ENCODE data around the gene SAP30L. TPM values are rescaled to one million over a fixed set of nuclear protein-coding genes. Genes with fewer than 3 reads are reported as not detected.

Gene SAP30L
- polyA plus RNA-seq, 1 donor (not counting 4 experiments of a cell fraction or from before 2014, with no cell fraction given), result 42.1 TPM

GRCh38 chr5:154480847-154481246 lies 35.0 kb downstream of the SAP30L start:
- Histone ChIP-seq H4K20me1 (ENCODE audit: control insufficient read depth, extremely low read depth, insufficient read depth, low read length) (no peaks in the 10 kb centered on the region), H3K4me1 (ENCODE audit: control insufficient read depth, extremely low read depth, insufficient read depth, low read length) (peaks cover 2% of the 10 kb centered on the region), H3K36me3 (ENCODE audit: control insufficient read depth in 2 of 2, extremely low read depth in 1 of 2, insufficient read depth in 2 of 2, low read length in 2 of 2) (no peaks in the 10 kb centered on the region), H3K9me1 (ENCODE audit: control insufficient read depth, extremely low read depth, insufficient read depth, low read length) (no peaks in the 10 kb centered on the region), H3K79me2 (ENCODE audit: control insufficient read depth, insufficient read depth, low read length) (no peaks in the 10 kb centered on the region), H3K9me3 (ENCODE audit: control insufficient read depth, low read depth, low read length) (no peaks in the 10 kb centered on the region), H3K27ac (ENCODE audit: control insufficient read depth, insufficient read depth, low read length) (no peak overlapping the region), H3K4me2 (ENCODE audit: control insufficient read depth, extremely low read depth, insufficient read depth, low read depth, low read length) (no peak overlapping the region), H3K9ac (ENCODE audit: control insufficient read depth, extremely low read depth, insufficient read depth, low read length) (no peak overlapping the region), H3K27me3 (ENCODE audit: control insufficient read depth, extremely low read depth, insufficient read depth, low read length) (peaks cover 99% of the 10 kb centered on the region), H2AFZ (ENCODE audit: control insufficient read depth, low read length) (no peak overlapping the region), H3K4me3 (ENCODE audit: control insufficient read depth in 2 of 3, extremely low read depth in 1 of 3, insufficient read depth in 2 of 3, low read depth in 1 of 3, low read length in 3 of 3) (no peak overlapping the region)
- no peak for FAIRE-seq
- TF ChIP-seq EZH2 (IDR thresholded peaks at IDR 0.05; ENCODE audit: low read length) (no peak), CTCF (optimal IDR thresholded peaks at IDR 0.05 in 1 of 3, IDR thresholded peaks at IDR 0.05 in 1 of 3, conservative IDR thresholded peaks at IDR 0.05 in 1 of 3; ENCODE audit: extremely low read depth in 1 of 3, insufficient read depth in 2 of 3, low read length in 3 of 3) (no peak)
- no peak for DNase-seq (ENCODE audit: low read depth, low spot score)
- dilution Hi-C loops (cut with MboI; ENCODE audit: extremely low pct_ligation_motif_present, low sequenced_read_pairs), result no loop called here

GRCh38 chr5:154481584-154482381 lies 36.0 kb downstream of the SAP30L start:
- no peak overlapping the region for H3K4me3 ChIP-seq (ENCODE audit: control insufficient read depth in 2 of 3, extremely low read depth in 1 of 3, insufficient read depth in 2 of 3, low read depth in 1 of 3, low read length in 3 of 3)
- H2AFZ ChIP-seq (ENCODE audit: control insufficient read depth, low read length), result no peak overlapping the region
- H3K9me1 ChIP-seq (ENCODE audit: control insufficient read depth, extremely low read depth, insufficient read depth, low read length), result no peaks in the 10 kb centered on the region
- H3K4me1 ChIP-seq (ENCODE audit: control insufficient read depth, extremely low read depth, insufficient read depth, low read length), result no peaks in the 10 kb centered on the region
- DNase-seq (ENCODE audit: low read depth, low spot score) (no peak), FAIRE-seq (no peak)
- H3K36me3 ChIP-seq (ENCODE audit: control insufficient read depth in 2 of 2, extremely low read depth in 1 of 2, insufficient read depth in 2 of 2, low read length in 2 of 2), result no peaks in the 10 kb centered on the region
- TF ChIP-seq EZH2 (IDR thresholded peaks at IDR 0.05; ENCODE audit: low read length) (no peak), CTCF (optimal IDR thresholded peaks at IDR 0.05 in 1 of 3, IDR thresholded peaks at IDR 0.05 in 1 of 3, conservative IDR thresholded peaks at IDR 0.05 in 1 of 3; ENCODE audit: extremely low read depth in 1 of 3, insufficient read depth in 2 of 3, low read length in 3 of 3) (no peak)
- no peaks in the 10 kb centered on the region for H4K20me1 ChIP-seq (ENCODE audit: control insufficient read depth, extremely low read depth, insufficient read depth, low read length)
- H3K27me3 ChIP-seq (ENCODE audit: control insufficient read depth, extremely low read depth, insufficient read depth, low read length), result peaks cover 99% of the 10 kb centered on the region
- dilution Hi-C loops (cut with MboI; ENCODE audit: extremely low pct_ligation_motif_present, low sequenced_read_pairs), result no loop called here
- H3K9ac ChIP-seq (ENCODE audit: control insufficient read depth, extremely low read depth, insufficient read depth, low read length), result no peak overlapping the region
- no peak overlapping the region for H3K4me2 ChIP-seq (ENCODE audit: control insufficient read depth, extremely low read depth, insufficient read depth, low read depth, low read length)
- no peaks in the 10 kb centered on the region for H3K79me2 ChIP-seq (ENCODE audit: control insufficient read depth, insufficient read depth, low read length)
- H3K27ac ChIP-seq (ENCODE audit: control insufficient read depth, insufficient read depth, low read length), result no peak overlapping the region
- no peaks in the 10 kb centered on the region for H3K9me3 ChIP-seq (ENCODE audit: control insufficient read depth, low read depth, low read length)

All from keratinocyte (primary cell).